ENCODE results near the gene RERE. TPM values are rescaled to one million over a fixed set of nuclear protein-coding genes. Genes with fewer than 3 reads are reported as not detected.

Gene RERE
- total and polyA plus RNA-seq, 2 donors (not counting 3 experiments of a cell fraction or from before 2014, with no cell fraction given) = 14.1 to 113 TPM

DNA sequence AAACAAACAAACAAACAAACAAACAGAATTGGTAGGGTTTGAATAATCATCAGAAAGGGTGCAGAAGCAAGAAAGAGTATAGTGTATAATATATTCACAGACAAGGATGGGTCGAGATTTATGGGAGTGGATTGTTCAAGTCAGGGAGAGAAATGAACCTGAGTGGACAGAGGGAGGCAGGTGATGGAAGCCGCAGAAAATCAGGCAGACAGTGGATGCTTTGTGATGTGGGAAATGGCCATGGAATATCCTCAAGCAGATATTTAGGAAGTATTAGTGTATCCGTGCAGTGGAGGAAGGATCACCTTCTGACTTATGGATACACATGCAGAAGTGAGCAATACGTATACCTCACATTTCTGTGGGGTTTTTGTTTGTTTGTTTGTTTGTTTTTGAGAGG, 513.6 kb downstream of the RERE start:
- TF ChIP-seq, protein P1, sequence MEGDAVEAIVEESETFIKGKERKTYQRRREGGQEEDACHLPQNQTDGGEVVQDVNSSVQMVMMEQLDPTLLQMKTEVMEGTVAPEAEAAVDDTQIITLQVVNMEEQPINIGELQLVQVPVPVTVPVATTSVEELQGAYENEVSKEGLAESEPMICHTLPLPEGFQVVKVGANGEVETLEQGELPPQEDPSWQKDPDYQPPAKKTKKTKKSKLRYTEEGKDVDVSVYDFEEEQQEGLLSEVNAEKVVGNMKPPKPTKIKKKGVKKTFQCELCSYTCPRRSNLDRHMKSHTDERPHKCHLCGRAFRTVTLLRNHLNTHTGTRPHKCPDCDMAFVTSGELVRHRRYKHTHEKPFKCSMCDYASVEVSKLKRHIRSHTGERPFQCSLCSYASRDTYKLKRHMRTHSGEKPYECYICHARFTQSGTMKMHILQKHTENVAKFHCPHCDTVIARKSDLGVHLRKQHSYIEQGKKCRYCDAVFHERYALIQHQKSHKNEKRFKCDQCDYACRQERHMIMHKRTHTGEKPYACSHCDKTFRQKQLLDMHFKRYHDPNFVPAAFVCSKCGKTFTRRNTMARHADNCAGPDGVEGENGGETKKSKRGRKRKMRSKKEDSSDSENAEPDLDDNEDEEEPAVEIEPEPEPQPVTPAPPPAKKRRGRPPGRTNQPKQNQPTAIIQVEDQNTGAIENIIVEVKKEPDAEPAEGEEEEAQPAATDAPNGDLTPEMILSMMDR (IDR thresholded peaks at IDR 0.05; ENCODE audit: extremely low read depth in 1 of 2, insufficient read depth in 1 of 2, low read depth in 1 of 2, low read length in 2 of 2) = no peak
- TF ChIP-seq JUN (IDR thresholded peaks at IDR 0.05; ENCODE audit: borderline replicate concordance, insufficient read depth, insufficient read length, low read depth) (no peak), POLR2AphosphoS5 (IDR thresholded peaks at IDR 0.05; ENCODE audit: insufficient read depth, low read depth, low read length) (no peak), POLR2A (IDR thresholded peaks at IDR 0.05; ENCODE audit: low read depth, low read length) (no peak), MYC (IDR thresholded peaks at IDR 0.05; ENCODE audit: low read depth, low read length) (no peak), FOS (IDR thresholded peaks at IDR 0.05; ENCODE audit: borderline replicate concordance, insufficient read depth, low read length) (no peak), EZH2 (IDR thresholded peaks at IDR 0.05; ENCODE audit: borderline replicate concordance, low read depth, low read length, severe bottlenecking) (no peak), GATA2 (IDR thresholded peaks at IDR 0.05; ENCODE audit: insufficient read depth, insufficient read length, low read depth, low read length) (no peak)
- TF ChIP-seq, protein P2, sequence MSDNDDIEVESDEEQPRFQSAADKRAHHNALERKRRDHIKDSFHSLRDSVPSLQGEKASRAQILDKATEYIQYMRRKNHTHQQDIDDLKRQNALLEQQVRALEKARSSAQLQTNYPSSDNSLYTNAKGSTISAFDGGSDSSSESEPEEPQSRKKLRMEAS (IDR thresholded peaks at IDR 0.05; ENCODE audit: insufficient read depth, insufficient read length) = no peak
- FAIRE-seq = no peak

More for the DNA sequence above, 513.6 kb downstream of the RERE start:
- H3K9ac ChIP-seq (replicated peaks; ENCODE audit: extremely low read depth, insufficient read depth, low read length) = no peak overlapping the region
- H3K27me3 ChIP-seq (ENCODE audit: control insufficient read depth in 2 of 2, insufficient read depth in 2 of 2, low read length in 2 of 2) = peaks cover 0 to 2% of the 10 kb centered on the region in 2 experiments
- H2AFZ ChIP-seq (ENCODE audit: low read depth, low read length) = no peak overlapping the region
- ChIA-PET CTCF (interaction anchor here (1.3 kb wide), 1 partner anchor 328 kb away, joined by 4 read pairs; no protein-coding TSS in a partner anchor), POLR2A (no interaction called here)
- no TSS peak for BruUV-seq (replicated peaks)
- no peaks in the 10 kb centered on the region for H3K9me3 ChIP-seq (replicated peaks; ENCODE audit: control insufficient read depth, insufficient read depth, low read length)
- dilution Hi-C loops (cut with MboI; ENCODE audit: extremely low pct_ligation_motif_present, low sequenced_read_pairs) = no loop called here
- no peaks in the 10 kb centered on the region for H3K36me3 ChIP-seq (ENCODE audit: control insufficient read depth in 2 of 2, extremely low read depth in 1 of 2, insufficient read depth in 2 of 2, low read length in 2 of 2)
- H4K20me1 ChIP-seq (replicated peaks; ENCODE audit: control insufficient read depth, extremely low read depth, insufficient read depth, low read length) = no peaks in the 10 kb centered on the region
- H3K4me2 ChIP-seq (ENCODE audit: insufficient read depth, low read length) = no peak overlapping the region
- no peaks in the 10 kb centered on the region for H3K4me1 ChIP-seq (ENCODE audit: control insufficient read depth, extremely low read depth, insufficient read depth, low read length)
- H3K9me1 ChIP-seq (replicated peaks; ENCODE audit: control insufficient read depth, extremely low read depth, insufficient read depth, low read length) = no peaks in the 10 kb centered on the region
- H3K79me2 ChIP-seq (ENCODE audit: control insufficient read depth, insufficient read depth, low read length) = no peaks in the 10 kb centered on the region
- no peak for DNase-seq (ENCODE audit: low read depth, low spot score)
- no peak overlapping the region for H3K4me3 ChIP-seq (replicated peaks in 1 of 3; ENCODE audit: insufficient read depth in 1 of 3, low read depth in 1 of 3, low read length in 3 of 3)
- no peak overlapping the region for H3K27ac ChIP-seq (ENCODE audit: insufficient read depth, low read depth, low read length)
- intact Hi-C loops (cut with micrococcal nuclease) = no loop called here
